ENCODE measurements around the gene STXBP2.

DNA sequence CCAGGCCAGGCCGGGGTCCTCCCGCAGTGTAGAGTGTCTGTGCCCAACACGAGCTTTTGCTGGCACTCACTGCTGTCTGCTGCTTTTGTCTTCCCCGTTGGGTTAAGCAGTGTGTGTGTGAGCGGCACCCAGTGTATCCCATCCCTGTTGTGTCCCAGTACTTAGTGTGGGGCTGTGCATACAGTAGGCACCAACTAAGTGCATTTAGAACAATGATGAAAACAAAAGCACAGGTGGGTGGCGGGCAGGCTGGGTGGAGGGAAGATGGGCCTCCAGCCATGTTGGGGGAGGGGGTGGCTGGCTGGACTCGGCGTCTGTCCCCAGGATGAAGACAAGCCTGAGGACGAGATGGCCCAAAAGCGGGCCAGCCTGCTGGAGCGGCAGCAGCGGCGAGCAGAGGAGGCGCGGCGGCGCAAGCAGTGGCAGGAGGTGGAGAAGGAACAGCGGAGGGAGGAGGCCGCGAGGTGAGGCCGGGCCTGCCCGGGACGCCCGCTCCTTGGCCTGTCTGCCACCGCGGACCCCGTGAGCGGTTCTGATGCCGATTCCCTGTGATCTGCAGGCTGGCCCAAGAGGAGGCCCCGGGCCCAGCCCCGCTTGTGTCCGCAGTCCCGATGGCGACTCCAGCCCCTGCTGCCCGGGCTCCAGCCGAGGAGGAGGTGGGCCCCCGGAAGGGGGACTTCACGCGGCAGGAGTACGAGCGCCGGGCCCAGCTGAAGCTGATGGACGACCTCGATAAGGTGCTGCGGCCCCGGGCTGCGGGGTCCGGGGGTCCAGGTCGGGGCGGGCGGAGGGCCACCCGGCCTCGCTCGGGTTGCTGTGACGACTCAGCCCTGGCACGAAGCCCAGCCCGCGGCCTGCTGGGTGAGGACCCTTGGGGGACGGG lies 21.8 kb upstream of the STXBP2 start:
- TF ChIP-seq POLR2A (IDR thresholded peaks at IDR 0.05) (no peak), POLR2AphosphoS5 (IDR thresholded peaks at IDR 0.05) (no peak), EP300 (IDR thresholded peaks at IDR 0.05) (no peak)
- TF ChIP-seq, protein P1, sequence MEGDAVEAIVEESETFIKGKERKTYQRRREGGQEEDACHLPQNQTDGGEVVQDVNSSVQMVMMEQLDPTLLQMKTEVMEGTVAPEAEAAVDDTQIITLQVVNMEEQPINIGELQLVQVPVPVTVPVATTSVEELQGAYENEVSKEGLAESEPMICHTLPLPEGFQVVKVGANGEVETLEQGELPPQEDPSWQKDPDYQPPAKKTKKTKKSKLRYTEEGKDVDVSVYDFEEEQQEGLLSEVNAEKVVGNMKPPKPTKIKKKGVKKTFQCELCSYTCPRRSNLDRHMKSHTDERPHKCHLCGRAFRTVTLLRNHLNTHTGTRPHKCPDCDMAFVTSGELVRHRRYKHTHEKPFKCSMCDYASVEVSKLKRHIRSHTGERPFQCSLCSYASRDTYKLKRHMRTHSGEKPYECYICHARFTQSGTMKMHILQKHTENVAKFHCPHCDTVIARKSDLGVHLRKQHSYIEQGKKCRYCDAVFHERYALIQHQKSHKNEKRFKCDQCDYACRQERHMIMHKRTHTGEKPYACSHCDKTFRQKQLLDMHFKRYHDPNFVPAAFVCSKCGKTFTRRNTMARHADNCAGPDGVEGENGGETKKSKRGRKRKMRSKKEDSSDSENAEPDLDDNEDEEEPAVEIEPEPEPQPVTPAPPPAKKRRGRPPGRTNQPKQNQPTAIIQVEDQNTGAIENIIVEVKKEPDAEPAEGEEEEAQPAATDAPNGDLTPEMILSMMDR (IDR thresholded peaks at IDR 0.05), result no peak
